CD4-positive, alpha-beta T cell (primary cell): ENCODE data around the gene CCDC186. TPM values are rescaled to one million over a fixed set of nuclear protein-coding genes. Genes with fewer than 3 reads are reported as not detected.
"Not testable (repeated sequence)": the region's sequence is repeated elsewhere in the genome, so short reads cannot be mapped to it uniquely, and the experiment has no call there.

ENCODE experiments used
- ATAC-seq: fragments of 200-7000 bp; cut with Tn5 transposase; one replicate; pipeline ENCODE4 v1.10.0; 2022; ENCODE audit warnings: mild to moderate bottlenecking; ENCODE audit not compliant: poor library complexity
- CTCF ChIA-PET: fragments of 350-600 bp; sonication (Branson Sonifier 250); formaldehyde crosslinking; loops from one replicate; lab custom pipeline; 2021; ENCODE audit warnings: antibody characterized with exemption, inconsistent platforms; lab: Charles Lee
- POLR2A ChIA-PET: fragments of 350-600 bp; sonication (Branson Sonifier 250); formaldehyde crosslinking; loops from one replicate; lab custom pipeline; 2021; ENCODE audit warnings: antibody characterized with exemption, inconsistent platforms; lab: Charles Lee
- DNase-seq, 14 experiments: peaks; one replicate each; pipeline ENCODE4 v3.0.0-alpha.2; 2013 to 2020; ENCODE audit warnings: mixed read lengths in 2 of 14
- H3K27ac ChIP-seq, 2 donors: one replicate each; pipeline versions ENCODE4 v1.5.1 to v1.7.0; 2013; ENCODE audit warnings: low read length in 2 of 2, low read depth in 1 of 2, mild to moderate bottlenecking in 1 of 2
- H3K27me3 ChIP-seq, 2 experiments: 1 replicate in 1 of 2; 2 replicates in 1 of 2; pipeline versions ENCODE4 v1.6.1 to v1.7.0; 2013; ENCODE audit warnings: low read length in 2 of 2, control low read depth in 1 of 2, mild to moderate bottlenecking in 1 of 2, moderate library complexity in 1 of 2; ENCODE audit not compliant: insufficient read depth in 2 of 2, control insufficient read depth in 1 of 2
- H3K36me3 ChIP-seq: one replicate; pipeline ENCODE4 v1.6.1; 2013; ENCODE audit warnings: low read length, control low read depth; ENCODE audit not compliant: insufficient read depth
- H3K4me1 ChIP-seq: one replicate; pipeline ENCODE4 v1.6.1; 2013; ENCODE audit warnings: low read length, control low read depth; ENCODE audit not compliant: insufficient read depth
- H3K4me3 ChIP-seq: one replicate; pipeline ENCODE4 v1.5.1; 2013; ENCODE audit warnings: mild to moderate bottlenecking, low read length, moderate library complexity
- H3K9me3 ChIP-seq, 2 experiments: 1 replicate in 1 of 2; 2 replicates in 1 of 2; pipeline versions ENCODE4 v1.6.1 to v1.7.0; 2013; ENCODE audit warnings: low read length in 2 of 2, mild to moderate bottlenecking in 2 of 2, control low read depth in 1 of 2, moderate library complexity in 1 of 2; ENCODE audit not compliant: control insufficient read depth in 1 of 2, insufficient read depth in 1 of 2
- H3K27ac Mint-ChIP-seq: one replicate; pipeline ENCODE4 v1.8.0; 2020; ENCODE audit warnings: mixed read lengths
- H3K27me3 Mint-ChIP-seq: one replicate; pipeline ENCODE4 v1.8.0; 2021; ENCODE audit warnings: mixed read lengths
- H3K36me3 Mint-ChIP-seq: one replicate; pipeline ENCODE4 v1.8.0; 2021; ENCODE audit warnings: low read depth, mixed read lengths
- H3K4me1 Mint-ChIP-seq: one replicate; pipeline ENCODE4 v1.8.0; 2021; ENCODE audit warnings: low read depth, mixed read lengths
- H3K4me3 Mint-ChIP-seq: one replicate; pipeline ENCODE4 v1.8.0; 2020; ENCODE audit warnings: mild to moderate bottlenecking, mixed read lengths
- H3K9me3 Mint-ChIP-seq: one replicate; pipeline ENCODE4 v1.8.0; 2020; ENCODE audit warnings: mixed read lengths
- CTCF ChIP-seq: fragments of 200-600 bp; IDR thresholded peaks from one replicate; pipeline ENCODE4 v1.8.0; 2022; ENCODE audit warnings: antibody characterized with exemption, mild to moderate bottlenecking
- intact Hi-C, 2 experiments: fragments of 100-400 bp; cut with DNase I in 1 of 2; cut with micrococcal nuclease in 1 of 2; formaldehyde crosslinking; loops; one replicate each; pipeline versions ENCODE4 v1.15.1 to v1.9.0; 2023 to 2025; cut with DNase I, micrococcal nuclease
- total RNA-seq, 174 experiments: library from RNA in 2 of 174; stranded (reverse) in 2 of 174; gene quantifications; one replicate each; pipeline ENCODE4 v1.2.3 and lab custom pipeline; 2021 to 2026

Gene CCDC186
- total RNA-seq, 2 experiments from 2014 or later: 55.0 to 55.9 TPM

- no peaks in the 10 kb centered on the region for H3K27me3 ChIP-seq
- no peak overlapping the region for H3K27ac ChIP-seq
- intact Hi-C loops: no loop called here
- POLR2A ChIA-PET: no interaction called here
- H3K9me3 ChIP-seq: no peaks in the 10 kb centered on the region
- Mint-ChIP-seq H3K27me3 (no peaks in the 10 kb centered on the region), H3K9me3 (no peaks in the 10 kb centered on the region), H3K27ac (no peak overlapping the region), H3K36me3 (peaks cover 93% of the 10 kb centered on the region), H3K4me1 (peaks cover 11% of the 10 kb centered on the region), H3K4me3 (no peak overlapping the region)
- H3K4me3 ChIP-seq: no peak overlapping the region
- no peak for ATAC-seq
- H3K4me1 ChIP-seq: no peaks in the 10 kb centered on the region
- H3K36me3 ChIP-seq: peaks cover 60% of the 10 kb centered on the region
- CTCF ChIA-PET: no interaction called here
- TF ChIP-seq CTCF: no peak
- no peak for DNase-seq
Observed at GRCh38 chr10:114151892-114152291, 22.1 kb downstream of the CCDC186 start.

GRCh38 chr10:114151486-114151885 lies 22.5 kb downstream of the CCDC186 start:
- Mint-ChIP-seq H3K27me3 (no peaks in the 10 kb centered on the region), H3K27ac (no peak overlapping the region), H3K9me3 (no peaks in the 10 kb centered on the region), H3K4me3 (no peak overlapping the region), H3K36me3 (peaks cover 93% of the 10 kb centered on the region), H3K4me1 (peaks cover 11% of the 10 kb centered on the region)
- intact Hi-C loops: no loop called here
- H3K36me3 ChIP-seq: peaks cover 57% of the 10 kb centered on the region
- ChIA-PET CTCF (no interaction called here), POLR2A (no interaction called here)
- H3K27ac ChIP-seq: no peak overlapping the region
- DNase-seq (no peak), ATAC-seq (no peak)
- no peak for TF ChIP-seq CTCF
- H3K27me3 ChIP-seq: no peaks in the 10 kb centered on the region
- H3K4me3 ChIP-seq: no peak overlapping the region
- no peaks in the 10 kb centered on the region for H3K9me3 ChIP-seq
- no peaks in the 10 kb centered on the region for H3K4me1 ChIP-seq

GRCh38 chr10:114149476-114149875 lies 24.5 kb downstream of the CCDC186 start:
- POLR2A ChIA-PET, H3K9me3 ChIP-seq, H3K4me1 ChIP-seq, H3K27me3 Mint-ChIP-seq, H3K27me3 ChIP-seq, ATAC-seq, H3K4me3 ChIP-seq, DNase-seq, H3K9me3 Mint-ChIP-seq, CTCF ChIA-PET, H3K27ac ChIP-seq, H3K27ac Mint-ChIP-seq, intact Hi-C loops, H3K4me3 Mint-ChIP-seq: not testable (repeated sequence)
- peaks cover 11% of the 10 kb centered on the region for H3K4me1 Mint-ChIP-seq
- peaks cover 57% of the 10 kb centered on the region for H3K36me3 ChIP-seq
- peaks cover 94% of the 10 kb centered on the region for H3K36me3 Mint-ChIP-seq

GRCh38 chr10:114143160-114143559 lies 30.8 kb downstream of the CCDC186 start:
- Mint-ChIP-seq H3K27me3 (no peaks in the 10 kb centered on the region), H3K4me3 (no peak overlapping the region), H3K9me3 (no peaks in the 10 kb centered on the region), H3K4me1 (no peaks in the 10 kb centered on the region), H3K36me3 (peaks cover 90% of the 10 kb centered on the region), H3K27ac (no peak overlapping the region)
- POLR2A ChIA-PET: no interaction called here
- no peak for TF ChIP-seq CTCF
- Histone ChIP-seq H3K4me3 (no peak overlapping the region), H3K36me3 (peaks cover 58% of the 10 kb centered on the region), H3K4me1 (no peaks in the 10 kb centered on the region), H3K27ac (no peak overlapping the region), H3K9me3 (no peaks in the 10 kb centered on the region), H3K27me3 (no peaks in the 10 kb centered on the region)
- no peak for ATAC-seq
- intact Hi-C loops: no loop called here
- DNase-seq: no peak
- CTCF ChIA-PET: no interaction called here
